ENCODE measurements around the gene PTDSS2. TPM values are rescaled to one million over a fixed set of nuclear protein-coding genes. Genes with fewer than 3 reads are reported as not detected.

PTDSS2 gene
- polyA plus RNA-seq, 3 donors = 9.3 to 18.3 (median 12.4) TPM

- Histone ChIP-seq H3K9me3 (replicated peaks in 1 of 2; ENCODE audit: control insufficient read depth in 1 of 2, insufficient read depth in 1 of 2, low read length in 2 of 2) (peaks cover 4 to 13% of the 10 kb centered on the region in 2 donors), H2AFZ (ENCODE audit: insufficient read depth, low read depth, low read length, poor library complexity, severe bottlenecking) (no peak overlapping the region), H3K4me2 (replicated peaks; ENCODE audit: extremely low read depth, low read length, poor library complexity, severe bottlenecking) (no peak overlapping the region), H3K4me3 (replicated peaks in 1 of 3; ENCODE audit: low read depth in 2 of 3, low read length in 3 of 3) (no peak overlapping the region), H3K79me2 (ENCODE audit: insufficient read depth, low read length) (no peaks in the 10 kb centered on the region), H3K36me3 (replicated peaks in 1 of 2; ENCODE audit: control insufficient read depth in 1 of 2, insufficient read depth in 2 of 2, low read length in 2 of 2) (no peaks in the 10 kb centered on the region), H3K9ac (ENCODE audit: insufficient read depth, low read length, poor library complexity, severe bottlenecking) (no peak overlapping the region), H3K27ac (ENCODE audit: low read depth in 1 of 2, low read length in 2 of 2) (no peak overlapping the region), H3K27me3 (ENCODE audit: control insufficient read depth in 2 of 2, insufficient read depth in 2 of 2, low read length in 2 of 2) (no peaks in the 10 kb centered on the region), H4K20me1 (ENCODE audit: insufficient read depth, low read length) (no peaks in the 10 kb centered on the region), H3K4me1 (ENCODE audit: control insufficient read depth in 1 of 2, insufficient read depth in 2 of 2, low read length in 2 of 2) (peaks cover 5 to 8% of the 10 kb centered on the region in 2 donors)
- DNase-seq = no peak
- H3K4me1 Mint-ChIP-seq = peaks cover 6% of the 10 kb centered on the region
- 96% methylated on average over 4 of the region's 10 CpGs for WGBS (ENCODE audit: insufficient coverage)
- intact Hi-C loops (cut with micrococcal nuclease) = no loop called here
- peak overlapping the region in 3 of 7 donors; percentile 2 to 82 (median 58) for H3K27ac Mint-ChIP-seq
- no peak for TF ChIP-seq CTCF (IDR thresholded peaks at IDR 0.05)
- H3K9me3 Mint-ChIP-seq = peaks cover 7 to 12% (median 10%) of the 10 kb centered on the region in 7 donors
- no peak overlapping the region for H3K4me3 Mint-ChIP-seq
- H3K27me3 Mint-ChIP-seq (ENCODE audit: low read depth in 3 of 3) = peaks cover 3 to 6% (median 4%) of the 10 kb centered on the region in 3 donors
- H3K36me3 Mint-ChIP-seq = peaks cover 0 to 8% of the 10 kb centered on the region in 2 donors
Measured at GRCh38 chr11:521177-521688, 71.2 kb downstream of the PTDSS2 start.

- DNase-seq = no peak
- H3K27ac Mint-ChIP-seq = no peak overlapping the region
- H4K20me1 ChIP-seq (ENCODE audit: insufficient read depth, low read length) = no peaks in the 10 kb centered on the region
- H3K27me3 ChIP-seq (ENCODE audit: control insufficient read depth in 2 of 2, insufficient read depth in 2 of 2, low read length in 2 of 2) = no peaks in the 10 kb centered on the region
- no peaks in the 10 kb centered on the region for H3K36me3 Mint-ChIP-seq
- H3K36me3 ChIP-seq (replicated peaks in 1 of 2; ENCODE audit: control insufficient read depth in 1 of 2, insufficient read depth in 2 of 2, low read length in 2 of 2) = peaks cover under 1 to 2% of the 10 kb centered on the region in 2 donors
- H3K4me3 Mint-ChIP-seq = no peak overlapping the region
- no peak for TF ChIP-seq CTCF (IDR thresholded peaks at IDR 0.05)
- H2AFZ ChIP-seq (ENCODE audit: insufficient read depth, low read depth, low read length, poor library complexity, severe bottlenecking) = no peak overlapping the region
- H3K4me2 ChIP-seq (replicated peaks; ENCODE audit: extremely low read depth, low read length, poor library complexity, severe bottlenecking) = no peak overlapping the region
- peaks cover 0 to 2% (median 0%) of the 10 kb centered on the region in 7 donors for H3K9me3 Mint-ChIP-seq
- intact Hi-C loops (cut with micrococcal nuclease) = no loop called here
- H3K4me3 ChIP-seq (replicated peaks in 1 of 3; ENCODE audit: low read depth in 2 of 3, low read length in 3 of 3) = no peak overlapping the region
- peaks cover 2 to 4% (median 3%) of the 10 kb centered on the region in 3 donors for H3K27me3 Mint-ChIP-seq (ENCODE audit: low read depth in 3 of 3)
- H3K4me1 Mint-ChIP-seq = no peaks in the 10 kb centered on the region
- no peaks in the 10 kb centered on the region for H3K79me2 ChIP-seq (ENCODE audit: insufficient read depth, low read length)
- whole genome bisulfite sequencing (ENCODE audit: insufficient coverage) = 87% methylated on average over 16 of the region's 17 CpGs
- no peaks in the 10 kb centered on the region for H3K9me3 ChIP-seq (replicated peaks in 1 of 2; ENCODE audit: control insufficient read depth in 1 of 2, insufficient read depth in 1 of 2, low read length in 2 of 2)
- H3K27ac ChIP-seq (ENCODE audit: low read depth in 1 of 2, low read length in 2 of 2) = no peak overlapping the region
- no peaks in the 10 kb centered on the region for H3K4me1 ChIP-seq (ENCODE audit: control insufficient read depth in 1 of 2, insufficient read depth in 2 of 2, low read length in 2 of 2)
- H3K9ac ChIP-seq (ENCODE audit: insufficient read depth, low read length, poor library complexity, severe bottlenecking) = no peak overlapping the region
Measured at GRCh38 chr11:526192-526591, 76.1 kb downstream of the PTDSS2 start.

Data from CD14-positive monocyte (primary cell).